CD4-positive, alpha-beta memory T cell (primary cell): Measurements from ENCODE around the gene MAZ. TPM values are rescaled to one million over a fixed set of nuclear protein-coding genes. Genes with fewer than 3 reads are reported as not detected.

Experiments used
- CTCF ChIA-PET: fragments of 350-600 bp; sonication (Branson Sonifier 250); formaldehyde crosslinking; loops from one replicate; lab custom pipeline; 2021; ENCODE audit warnings: inconsistent platforms; ENCODE audit not compliant: partially characterized antibody; lab: Charles Lee
- POLR2A ChIA-PET: fragments of 350-600 bp; sonication (Branson Sonifier 250); formaldehyde crosslinking; loops from one replicate; lab custom pipeline; 2021; ENCODE audit not compliant: partially characterized antibody; lab: Charles Lee
- DNase-seq, 5 donors: peaks; one replicate each; pipeline versions ENCODE4 v3.0.0 to v3.0.0-alpha.2; 2020 to 2022; ENCODE audit warnings: mixed read lengths in 1 of 5
- H3K27ac ChIP-seq: one replicate; pipeline ENCODE4 v1.7.0; 2013; ENCODE audit warnings: low read depth, low read length
- H3K27me3 ChIP-seq: 2 replicates; pipeline ENCODE4 v1.7.0; 2013; ENCODE audit warnings: mild to moderate bottlenecking, low read length, moderate library complexity; ENCODE audit not compliant: insufficient read depth
- H3K36me3 ChIP-seq: 2 replicates; pipeline ENCODE4 v1.7.0; 2013; ENCODE audit warnings: mild to moderate bottlenecking, low read length, moderate library complexity; ENCODE audit not compliant: insufficient read depth
- H3K4me1 ChIP-seq: 2 replicates; pipeline ENCODE4 v1.7.0; 2013; ENCODE audit warnings: mild to moderate bottlenecking, low read length, moderate library complexity; ENCODE audit not compliant: insufficient read depth
- H3K4me3 ChIP-seq, 2 donors: one replicate each; pipeline ENCODE4 v1.7.0; 2013; ENCODE audit warnings: low read length in 2 of 2, mild to moderate bottlenecking in 1 of 2
- H3K9me3 ChIP-seq, 2 donors: one replicate each; pipeline ENCODE4 v1.7.0; 2013; ENCODE audit warnings: low read length in 2 of 2, control low read depth in 1 of 2; ENCODE audit not compliant: control insufficient read depth in 1 of 2
- H3K27ac Mint-ChIP-seq, 7 donors: one replicate each; pipeline ENCODE4 v1.8.0; 2020 to 2021; ENCODE audit warnings: mixed read lengths in 7 of 7, mild to moderate bottlenecking in 6 of 7, inconsistent platforms in 3 of 7, moderate library complexity in 3 of 7
- H3K27me3 Mint-ChIP-seq, 2 donors: one replicate each; pipeline ENCODE4 v1.8.0; 2020 to 2021; ENCODE audit warnings: mixed read lengths in 2 of 2
- H3K36me3 Mint-ChIP-seq, 2 donors: one replicate each; pipeline ENCODE4 v1.8.0; 2020 to 2021; ENCODE audit warnings: mixed read lengths in 2 of 2, inconsistent platforms in 1 of 2, mild to moderate bottlenecking in 1 of 2
- H3K4me1 Mint-ChIP-seq, 4 donors: one replicate each; pipeline ENCODE4 v1.8.0; 2020 to 2021; ENCODE audit warnings: mixed read lengths in 4 of 4, mild to moderate bottlenecking in 1 of 4
- H3K4me3 Mint-ChIP-seq, 8 donors: one replicate each; pipeline ENCODE4 v1.8.0; 2020 to 2021; ENCODE audit warnings: mixed read lengths in 8 of 8, mild to moderate bottlenecking in 7 of 8, moderate library complexity in 6 of 8, inconsistent platforms in 3 of 8
- H3K9me3 Mint-ChIP-seq, 8 donors: one replicate each; pipeline ENCODE4 v1.8.0; 2020 to 2021; ENCODE audit warnings: mixed read lengths in 8 of 8, mild to moderate bottlenecking in 5 of 8, inconsistent platforms in 3 of 8, moderate library complexity in 1 of 8
- intact Hi-C: fragments of 100-400 bp; cut with micrococcal nuclease; formaldehyde crosslinking; loops from one replicate; pipeline ENCODE4 v1.15.1; 2023
- polyA plus RNA-seq, 2 donors: library from polyadenylated mRNA; unstranded; fragments of 300-500 nt; fragmentation: Illumina TruSeq; gene quantifications; one replicate each; pipeline ENCODE4 v1.2.3, GENCODE V29; 2021
- total RNA-seq, 2 experiments: library from RNA; stranded (reverse); gene quantifications; one replicate each; pipeline ENCODE4 v1.2.3, GENCODE V29; 2021

Gene MAZ
- total and polyA plus RNA-seq, 4 experiments from 2014 or later, result 40.3 to 264 (median 164) TPM

DNA sequence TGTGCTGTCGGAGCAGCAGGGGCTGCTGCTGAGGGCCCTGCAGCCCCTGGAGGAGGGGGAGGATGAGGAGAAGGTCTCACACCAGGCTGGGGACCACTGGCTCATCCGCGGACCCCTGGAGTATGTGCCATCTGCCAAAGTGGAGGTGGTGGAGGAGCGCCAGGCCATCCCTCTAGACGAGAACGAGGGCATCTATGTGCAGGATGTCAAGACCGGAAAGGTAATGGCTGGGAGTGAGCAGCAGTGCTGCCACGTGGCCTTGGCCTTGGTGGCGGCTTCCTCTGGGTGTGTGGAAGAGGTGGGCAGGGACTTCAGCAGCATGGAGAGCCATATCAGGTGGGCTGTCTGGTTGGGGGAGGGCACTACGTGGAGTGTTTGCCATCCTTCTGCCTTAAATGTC lies 33.9 kb downstream of the MAZ start:
- no peak overlapping the region for H3K4me3 Mint-ChIP-seq

DNA sequence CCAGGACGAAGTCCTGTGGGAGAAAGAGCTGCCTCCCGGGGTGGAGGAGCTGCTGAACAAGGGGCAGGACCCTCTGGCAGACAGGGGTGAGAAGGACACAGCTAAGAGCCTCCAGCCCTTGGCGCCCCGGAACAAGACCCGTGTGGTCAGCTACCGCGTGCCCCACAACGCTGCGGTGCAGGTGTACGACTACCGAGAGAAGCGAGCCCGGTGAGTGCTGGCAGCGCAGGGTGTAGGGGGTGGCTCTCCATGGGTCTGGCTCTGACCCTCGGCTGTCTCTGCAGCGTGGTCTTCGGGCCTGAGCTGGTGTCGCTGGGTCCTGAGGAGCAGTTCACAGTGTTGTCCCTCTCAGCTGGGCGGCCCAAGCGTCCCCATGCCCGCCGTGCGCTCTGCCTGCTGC lies 35.3 kb downstream of the MAZ start:
- intact Hi-C loops, result no loop called here

More for the DNA sequence above, 33.9 kb downstream of the MAZ start:
- intact Hi-C loops, result no loop called here
- Histone ChIP-seq H3K27me3 (no peaks in the 10 kb centered on the region), H3K4me1 (no peaks in the 10 kb centered on the region), H3K4me3 (no peak overlapping the region), H3K9me3 (no peaks in the 10 kb centered on the region), H3K36me3 (peaks cover 69% of the 10 kb centered on the region), H3K27ac (no peak overlapping the region)
- Mint-ChIP-seq H3K27ac (peak overlapping the region in 4 of 7 donors; percentile 42 to 79 (median 60)), H3K9me3 (no peaks in the 10 kb centered on the region), H3K36me3 (peaks cover 39 to 76% of the 10 kb centered on the region in 2 donors), H3K27me3 (no peaks in the 10 kb centered on the region), H3K4me1 (peaks cover 0 to 3% (median 0%) of the 10 kb centered on the region in 4 donors)
- ChIA-PET POLR2A (interaction anchor here (1.0 to 1.2 kb wide), 2 partner anchors 8 to 17 kb away, joined by 3 read pairs; no protein-coding TSS in a partner anchor), CTCF (interaction anchor here (1.4 to 3.1 kb wide), 2 partner anchors 8 to 23 kb away, joined by 4 to 18 read pairs; no protein-coding TSS in a partner anchor)
- no peak for DNase-seq

DNA sequence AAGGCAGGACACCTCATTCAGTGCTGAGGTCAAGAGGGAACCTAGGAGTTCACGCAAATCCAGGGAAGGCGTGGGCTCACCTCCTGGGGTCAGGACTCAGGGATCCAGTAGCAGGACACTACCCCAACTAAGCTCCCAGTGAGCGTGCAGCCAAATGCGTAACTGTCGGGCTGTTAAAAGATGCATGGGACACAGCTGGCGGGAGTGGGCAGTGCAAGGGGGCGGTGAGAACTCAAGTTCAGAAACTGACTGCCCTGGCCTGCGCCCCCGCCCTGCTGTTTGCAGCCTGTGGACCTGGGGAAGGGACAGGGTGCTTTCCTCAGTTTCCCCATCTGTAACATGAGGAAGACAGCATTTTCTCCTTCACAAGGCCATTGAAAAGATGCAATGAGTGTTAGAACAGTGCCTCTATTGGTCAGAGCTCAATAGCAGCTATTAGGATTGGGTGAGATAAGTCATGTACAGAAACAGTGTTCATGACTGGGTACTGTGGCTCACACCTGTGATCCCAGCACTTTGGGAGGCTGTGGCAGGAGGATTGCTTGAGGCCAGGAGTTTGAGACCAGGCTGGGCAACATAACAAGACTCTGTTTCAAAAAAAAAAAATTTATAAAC lies 36.5 kb downstream of the MAZ start:
- H3K9me3 ChIP-seq, result no peaks in the 10 kb centered on the region
- peaks cover 35 to 68% of the 10 kb centered on the region in 2 donors for H3K36me3 Mint-ChIP-seq
- H3K4me3 ChIP-seq, result no peak overlapping the region
- DNase-seq, result no peak
- POLR2A ChIA-PET, result interaction anchor here (0.6 to 1.8 kb wide), 6 partner anchors 16 to 141 kb away, joined by 3 to 5 read pairs (median 3); partner anchors contain the start of genes MAZ and PAGR1
- H3K36me3 ChIP-seq, result peaks cover 74% of the 10 kb centered on the region
- no peak overlapping the region for H3K27ac ChIP-seq
- H3K4me1 ChIP-seq, result no peaks in the 10 kb centered on the region
- no peaks in the 10 kb centered on the region for H3K9me3 Mint-ChIP-seq
- H3K4me3 Mint-ChIP-seq, result no peak overlapping the region
- peak overlapping the region in 4 of 7 donors; percentile 25 to 42 (median 32) for H3K27ac Mint-ChIP-seq
- intact Hi-C loops, result no loop called here
- no peaks in the 10 kb centered on the region for H3K27me3 ChIP-seq
- peaks cover 0 to 5% (median 0%) of the 10 kb centered on the region in 4 donors for H3K4me1 Mint-ChIP-seq
- CTCF ChIA-PET, result interaction anchor here (1.1 to 1.3 kb wide), 2 partner anchors 35 to 143 kb away, joined by 3 to 4 read pairs; no protein-coding TSS in a partner anchor
- H3K27me3 Mint-ChIP-seq, result no peaks in the 10 kb centered on the region

More for the DNA sequence above, 35.3 kb downstream of the MAZ start:
- CTCF ChIA-PET, result interaction anchor here (1.0 to 1.7 kb wide), 3 partner anchors 14 to 142 kb away, joined by 3 to 5 read pairs (median 3); no protein-coding TSS in a partner anchor
- Mint-ChIP-seq H3K9me3 (no peaks in the 10 kb centered on the region), H3K27ac (peak overlapping the region in 2 of 7 donors; percentile 35 to 68), H3K4me3 (no peak overlapping the region), H3K4me1 (peaks cover 0 to 3% (median 0%) of the 10 kb centered on the region in 4 donors), H3K27me3 (no peaks in the 10 kb centered on the region), H3K36me3 (peaks cover 40 to 73% of the 10 kb centered on the region in 2 donors)
- POLR2A ChIA-PET, result interaction anchor here (0.6 to 1.2 kb wide), 4 partner anchors 25 to 177 kb away, joined by 3 to 5 read pairs (median 4); partner anchors contain the start of gene PAGR1
- no peaks in the 10 kb centered on the region for H3K9me3 ChIP-seq
- DNase-seq, result peak in 1 of 5 donors; percentile 11
- peaks cover 72% of the 10 kb centered on the region for H3K36me3 ChIP-seq
- no peak overlapping the region for H3K27ac ChIP-seq
- H3K4me3 ChIP-seq, result no peak overlapping the region
- H3K4me1 ChIP-seq, result no peaks in the 10 kb centered on the region
- H3K27me3 ChIP-seq, result no peaks in the 10 kb centered on the region

DNA sequence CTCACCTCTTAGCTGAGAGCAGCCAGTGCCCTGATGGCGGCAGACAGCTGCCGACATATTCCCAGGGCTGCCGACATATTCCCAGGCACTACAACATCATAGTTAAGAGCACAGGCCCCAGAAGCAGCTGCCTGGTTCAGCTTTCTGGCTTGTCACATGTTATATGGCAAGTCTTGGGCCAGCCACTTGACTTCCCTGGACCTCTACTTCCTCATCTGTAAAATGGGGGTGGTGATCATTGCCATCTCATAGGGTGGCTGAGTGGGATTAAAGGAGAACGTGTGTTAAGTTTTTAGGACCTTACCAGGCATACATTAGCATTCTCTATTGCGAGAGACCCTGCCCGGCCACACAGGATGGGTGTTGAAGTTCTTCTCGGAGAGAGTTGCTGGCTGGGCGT lies 37.6 kb downstream of the MAZ start:
- no peak overlapping the region for H3K27ac ChIP-seq
- Mint-ChIP-seq H3K27ac (peak overlapping the region in 4 of 7 donors; percentile 24 to 88 (median 62)), H3K4me3 (no peak overlapping the region)

DNA sequence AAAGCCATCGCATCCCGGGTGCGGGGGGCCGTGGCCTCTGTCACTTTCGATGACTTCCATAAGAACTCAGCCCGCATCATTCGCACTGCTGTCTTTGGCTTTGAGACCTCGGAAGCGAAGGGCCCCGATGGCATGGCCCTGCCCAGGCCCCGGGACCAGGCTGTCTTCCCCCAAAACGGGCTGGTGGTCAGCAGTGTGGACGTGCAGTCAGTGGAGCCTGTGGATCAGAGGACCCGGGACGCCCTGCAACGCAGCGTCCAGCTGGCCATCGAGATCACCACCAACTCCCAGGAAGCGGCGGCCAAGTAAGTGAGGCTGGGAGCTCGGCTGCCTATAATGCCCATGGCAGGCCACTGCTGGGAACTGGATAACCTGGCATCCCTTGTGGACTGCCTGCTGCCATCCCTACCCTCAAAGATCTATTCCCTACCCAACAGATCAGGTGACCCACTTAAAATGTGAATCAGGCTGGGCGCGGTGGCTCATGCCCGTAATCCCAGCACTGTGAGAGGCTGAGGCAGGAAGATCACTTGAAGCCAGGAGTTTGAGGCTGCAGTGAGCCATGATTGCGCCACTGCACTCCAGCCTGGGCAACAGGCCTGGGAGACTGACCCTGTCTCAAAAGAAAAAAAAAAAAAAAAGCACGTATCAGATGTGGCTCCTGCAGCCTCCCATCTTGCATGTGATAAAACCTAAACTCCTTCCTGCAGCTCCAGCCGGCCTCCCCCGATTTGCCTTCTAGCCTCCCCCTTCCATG lies 38.4 kb downstream of the MAZ start:
- Histone ChIP-seq H3K36me3 (peaks cover 65% of the 10 kb centered on the region), H3K27ac (no peak overlapping the region), H3K4me3 (no peak overlapping the region), H3K4me1 (peaks cover 6% of the 10 kb centered on the region), H3K27me3 (no peaks in the 10 kb centered on the region), H3K9me3 (no peaks in the 10 kb centered on the region)
- Mint-ChIP-seq H3K27me3 (no peaks in the 10 kb centered on the region), H3K36me3 (peaks cover 26 to 65% of the 10 kb centered on the region in 2 donors), H3K9me3 (no peaks in the 10 kb centered on the region), H3K4me1 (peaks cover 1 to 7% (median 4%) of the 10 kb centered on the region in 4 donors), H3K4me3 (no peak overlapping the region), H3K27ac (no peak overlapping the region)
- POLR2A ChIA-PET, result interaction anchor here (0.6 to 1.3 kb wide), 2 partner anchors 18 to 54 kb away, joined by 3 to 4 read pairs; partner anchors contain the start of gene KIF22
- CTCF ChIA-PET, result interaction anchor here (0.7 to 6.3 kb wide), 3 partner anchors 26 to 83 kb away, joined by 3 to 129 read pairs (median 6); partner anchors contain the start of genes MVP and PAGR1
- peak in 1 of 5 donors; percentile 19 for DNase-seq
- intact Hi-C loops, result no loop called here

More for the DNA sequence above, 37.6 kb downstream of the MAZ start:
- Histone ChIP-seq H3K36me3 (peaks cover 69% of the 10 kb centered on the region), H3K27me3 (no peaks in the 10 kb centered on the region), H3K4me3 (no peak overlapping the region), H3K9me3 (no peaks in the 10 kb centered on the region), H3K4me1 (peaks cover 6% of the 10 kb centered on the region)
- POLR2A ChIA-PET, result interaction anchor here (1.3 to 1.8 kb wide), 2 partner anchors 53 to 142 kb away, joined by 3 to 5 read pairs; partner anchors contain the start of gene KIF22
- intact Hi-C loops, result no loop called here
- H3K9me3 Mint-ChIP-seq, result no peaks in the 10 kb centered on the region
- CTCF ChIA-PET, result interaction anchor here (0.7 to 1.3 kb wide), 3 partner anchors 36 to 144 kb away, joined by 3 to 4 read pairs (median 3); no protein-coding TSS in a partner anchor
- no peak for DNase-seq
- H3K27me3 Mint-ChIP-seq, result no peaks in the 10 kb centered on the region
- H3K36me3 Mint-ChIP-seq, result peaks cover 33 to 70% of the 10 kb centered on the region in 2 donors
- H3K4me1 Mint-ChIP-seq, result peaks cover 1 to 7% (median 4%) of the 10 kb centered on the region in 4 donors

DNA sequence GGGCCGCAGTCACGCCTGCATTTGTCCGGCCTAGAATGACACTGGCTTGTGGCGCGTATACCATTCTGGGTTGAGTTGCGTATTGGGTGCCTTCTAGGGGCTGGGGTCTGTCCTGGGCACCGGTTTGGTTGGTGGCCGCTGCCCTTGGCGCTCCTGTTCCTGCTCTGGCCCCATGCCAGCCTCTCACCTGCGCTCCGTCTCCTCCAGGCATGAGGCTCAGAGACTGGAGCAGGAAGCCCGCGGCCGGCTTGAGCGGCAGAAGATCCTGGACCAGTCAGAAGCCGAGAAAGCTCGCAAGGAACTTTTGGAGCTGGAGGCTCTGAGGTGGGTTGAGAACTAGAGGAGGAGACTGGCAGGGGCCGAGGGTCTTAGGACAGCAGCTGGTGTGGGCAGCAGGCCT lies 39.3 kb downstream of the MAZ start:
- H3K4me1 ChIP-seq, result peaks cover 6% of the 10 kb centered on the region
- peak in 1 of 5 donors; percentile 25 for DNase-seq
- no peak overlapping the region for H3K27ac ChIP-seq
- H3K9me3 ChIP-seq, result no peaks in the 10 kb centered on the region
- peak overlapping the region in 1 of 7 donors; percentile 62 for H3K27ac Mint-ChIP-seq
- H3K4me1 Mint-ChIP-seq, result peaks cover 1 to 7% (median 4%) of the 10 kb centered on the region in 4 donors
- H3K36me3 ChIP-seq, result peaks cover 58% of the 10 kb centered on the region
- H3K27me3 Mint-ChIP-seq, result no peaks in the 10 kb centered on the region
- CTCF ChIA-PET, result interaction anchor here (1.2 to 6.3 kb wide), 4 partner anchors 8 to 145 kb away, joined by 3 to 134 read pairs (median 68); partner anchors contain the start of genes MVP and PAGR1
- no peak overlapping the region for H3K4me3 Mint-ChIP-seq
- peaks cover 22 to 56% of the 10 kb centered on the region in 2 donors for H3K36me3 Mint-ChIP-seq
- no peak overlapping the region for H3K4me3 ChIP-seq
- intact Hi-C loops, result no loop called here
- no peaks in the 10 kb centered on the region for H3K9me3 Mint-ChIP-seq
- POLR2A ChIA-PET, result interaction anchor here (0.8 to 0.9 kb wide), 2 partner anchors 12 to 33 kb away, joined by 3 read pairs; partner anchors contain the start of gene PRRT2
- no peaks in the 10 kb centered on the region for H3K27me3 ChIP-seq
